GM20000 (cell line): ENCODE data around the gene ITIH6.
"Not testable (repeated sequence)": the region's sequence is repeated elsewhere in the genome, so short reads cannot be mapped to it uniquely, and the experiment has no call there.

Experiments
- DNase-seq: peaks from one replicate; pipeline ENCODE4 v3.0.0; 2012; ENCODE audit warnings: low spot score
- TF ChIP-seq, protein P1 (sequence below): IDR thresholded peaks from 2 replicates; pipeline ENCODE4 v1.5.1; 2012; ENCODE audit warnings: mild to moderate bottlenecking, control low read depth; ENCODE audit errors: extremely low read depth, missing control alignments

The ITIH6 gene

DNA sequence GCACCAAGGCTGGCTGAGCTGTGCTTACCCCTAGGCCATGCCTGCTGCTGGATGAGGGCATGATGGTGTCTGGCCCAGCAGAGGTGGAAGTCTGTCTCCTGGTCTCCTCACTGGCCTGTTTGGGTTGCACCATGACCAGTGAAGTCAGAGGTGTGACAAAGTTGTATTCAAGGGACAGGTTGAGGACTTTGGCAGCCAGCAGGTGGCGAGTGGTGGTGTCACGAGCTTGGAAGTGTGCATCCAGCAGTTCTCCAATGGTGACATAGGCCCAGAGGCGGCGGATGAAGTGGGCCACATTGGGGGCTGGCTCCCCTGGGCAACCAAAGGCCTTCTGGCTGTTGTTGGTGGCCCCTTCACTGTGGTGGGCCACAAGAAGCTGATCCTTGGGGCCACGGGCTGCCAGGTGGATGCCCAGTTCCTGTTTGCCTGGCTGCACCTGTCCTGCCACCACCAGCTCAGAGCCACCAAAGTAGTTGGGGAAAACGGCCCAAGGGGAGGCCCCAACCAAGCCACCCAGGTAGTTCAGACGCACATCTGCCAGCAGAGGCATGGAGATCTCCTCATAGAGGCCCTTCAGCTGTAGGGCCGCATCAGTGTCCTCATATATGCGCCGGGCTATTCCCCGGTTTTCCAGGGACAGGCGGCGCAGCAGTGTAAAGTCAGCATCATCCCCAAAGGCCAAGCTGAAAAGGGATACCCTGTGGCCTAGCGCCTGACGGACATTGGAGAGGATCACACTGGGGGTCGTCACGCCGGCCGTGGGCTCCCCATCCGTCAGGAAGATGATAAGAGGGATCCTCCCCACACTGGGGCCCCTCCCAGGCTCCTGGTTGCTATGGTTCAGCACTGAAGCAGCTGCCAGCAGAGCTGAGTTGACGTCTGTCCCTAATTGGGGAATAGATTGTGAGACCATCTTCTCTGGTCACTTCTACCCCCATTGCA is 39.7 kb downstream of the ITIH6 start:
- TF ChIP-seq, protein P1, sequence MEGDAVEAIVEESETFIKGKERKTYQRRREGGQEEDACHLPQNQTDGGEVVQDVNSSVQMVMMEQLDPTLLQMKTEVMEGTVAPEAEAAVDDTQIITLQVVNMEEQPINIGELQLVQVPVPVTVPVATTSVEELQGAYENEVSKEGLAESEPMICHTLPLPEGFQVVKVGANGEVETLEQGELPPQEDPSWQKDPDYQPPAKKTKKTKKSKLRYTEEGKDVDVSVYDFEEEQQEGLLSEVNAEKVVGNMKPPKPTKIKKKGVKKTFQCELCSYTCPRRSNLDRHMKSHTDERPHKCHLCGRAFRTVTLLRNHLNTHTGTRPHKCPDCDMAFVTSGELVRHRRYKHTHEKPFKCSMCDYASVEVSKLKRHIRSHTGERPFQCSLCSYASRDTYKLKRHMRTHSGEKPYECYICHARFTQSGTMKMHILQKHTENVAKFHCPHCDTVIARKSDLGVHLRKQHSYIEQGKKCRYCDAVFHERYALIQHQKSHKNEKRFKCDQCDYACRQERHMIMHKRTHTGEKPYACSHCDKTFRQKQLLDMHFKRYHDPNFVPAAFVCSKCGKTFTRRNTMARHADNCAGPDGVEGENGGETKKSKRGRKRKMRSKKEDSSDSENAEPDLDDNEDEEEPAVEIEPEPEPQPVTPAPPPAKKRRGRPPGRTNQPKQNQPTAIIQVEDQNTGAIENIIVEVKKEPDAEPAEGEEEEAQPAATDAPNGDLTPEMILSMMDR = no peak
- DNase-seq = no peak

DNA sequence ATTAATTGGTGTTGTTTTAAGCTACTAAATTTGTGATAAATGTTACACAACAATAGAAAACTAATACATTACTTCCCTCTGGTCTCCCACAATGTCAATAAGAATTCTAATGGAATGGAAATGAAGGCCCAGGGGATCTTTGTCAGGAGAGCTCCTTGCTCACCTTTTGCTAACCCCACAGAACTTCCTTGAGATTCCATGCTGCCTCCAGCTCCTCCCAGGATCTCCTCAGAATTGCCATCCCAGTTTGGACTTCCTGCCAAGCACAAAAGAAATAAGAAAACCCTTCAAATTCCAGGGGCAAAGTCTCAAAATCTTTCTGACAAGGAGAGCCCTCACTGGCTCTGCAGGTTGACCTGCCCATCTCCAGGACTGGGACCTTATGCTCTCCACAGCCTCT is 43.2 kb downstream of the ITIH6 start:
- DNase-seq = no peak
- TF ChIP-seq, protein P1 = no peak

DNA sequence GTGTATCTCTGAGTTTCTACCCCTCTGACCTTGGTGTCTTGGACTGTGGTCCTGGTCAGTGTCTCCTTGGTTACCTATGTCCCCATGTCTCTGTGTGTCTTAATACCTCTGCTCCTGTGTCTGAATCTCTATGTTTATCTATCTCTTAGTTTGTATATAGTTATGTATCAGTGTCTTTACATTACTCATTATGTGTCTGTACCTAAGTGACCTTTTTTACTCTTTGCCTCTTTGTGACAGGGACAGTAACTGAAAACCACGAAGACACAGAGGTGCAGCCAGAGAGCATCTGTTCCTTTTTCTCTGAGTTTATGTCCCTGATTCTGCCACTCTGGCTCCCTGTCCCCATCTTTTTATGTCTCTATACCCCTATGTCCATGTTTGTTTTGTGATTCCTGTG is 49.4 kb downstream of the ITIH6 start:
- TF ChIP-seq, protein P1 = no peak
- no peak for DNase-seq

DNA sequence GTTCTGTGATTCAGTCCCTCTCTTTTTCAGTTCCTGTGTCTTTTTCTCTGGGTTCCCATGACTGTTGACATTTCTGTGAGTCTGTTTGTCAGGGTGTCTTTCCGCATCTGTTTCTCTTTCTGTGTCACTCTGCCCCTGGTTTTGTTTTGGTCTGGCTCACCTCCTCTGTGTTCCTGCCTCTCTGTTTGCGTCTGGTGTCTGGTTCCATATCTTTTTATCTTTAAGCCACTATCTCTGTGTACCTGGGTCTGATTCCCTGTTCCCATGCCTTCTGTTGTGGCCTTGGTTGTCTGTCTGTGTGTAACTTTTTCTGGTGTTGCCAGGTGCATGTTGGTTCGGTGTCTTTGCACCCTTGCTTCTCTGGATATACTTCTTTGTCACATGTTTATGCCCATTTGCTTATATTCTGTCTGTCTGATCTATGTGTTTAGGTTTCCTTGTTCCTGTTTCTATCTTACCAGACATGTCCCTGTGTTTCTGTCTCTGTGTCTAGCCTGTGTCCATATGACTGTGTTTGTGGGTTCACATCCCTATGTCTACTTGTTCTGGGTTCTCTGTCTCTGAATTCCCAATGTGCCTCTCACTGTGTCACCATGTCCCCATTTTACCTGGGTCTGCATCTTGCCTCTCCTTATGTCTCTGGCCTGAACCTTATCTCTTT is 50.2 kb downstream of the ITIH6 start:
- no peak for DNase-seq
- TF ChIP-seq, protein P1 = no peak

DNA sequence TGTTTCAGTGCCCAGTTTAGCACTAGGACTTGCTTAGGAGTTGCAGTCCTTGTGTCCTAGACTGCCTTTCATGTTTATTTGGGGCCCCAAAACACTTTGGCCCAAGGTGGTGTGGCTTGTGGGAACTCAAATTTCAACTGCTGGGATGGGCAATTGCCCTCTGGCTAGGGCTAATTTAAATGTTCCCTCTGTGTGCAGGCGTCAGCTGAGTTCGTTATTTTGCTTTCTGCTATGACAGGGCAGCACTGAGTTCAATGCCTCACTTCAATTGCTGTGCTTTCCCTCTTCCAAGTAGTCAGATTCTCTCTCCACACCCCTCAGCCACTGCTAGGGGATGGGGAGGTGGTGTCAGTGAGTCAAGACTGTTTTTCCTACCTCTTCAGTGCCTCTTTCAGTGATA is 51.1 kb downstream of the ITIH6 start:
- TF ChIP-seq, protein P1 = no peak
- no peak for DNase-seq

DNA sequence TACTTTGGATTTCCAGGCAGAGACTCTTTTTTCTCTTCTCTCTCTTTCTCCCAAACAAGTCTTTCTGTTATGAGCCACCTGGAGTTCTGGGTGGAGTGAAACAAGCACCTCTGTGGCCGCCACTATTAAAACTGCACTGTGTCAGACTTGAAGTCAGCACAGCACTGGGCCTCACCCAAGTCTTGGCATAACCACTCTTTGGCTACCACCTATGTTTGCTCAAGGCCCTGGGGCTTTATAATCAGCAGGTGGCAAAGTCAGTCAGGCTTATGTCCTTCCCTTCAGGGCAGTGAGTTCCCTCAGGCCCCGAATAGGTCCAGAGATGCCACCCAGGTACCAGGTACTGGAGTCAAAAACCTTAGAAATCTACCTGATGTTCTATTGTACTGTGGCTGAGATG is 52.4 kb downstream of the ITIH6 start:
- TF ChIP-seq, protein P1 = no peak
- no peak for DNase-seq

DNA sequence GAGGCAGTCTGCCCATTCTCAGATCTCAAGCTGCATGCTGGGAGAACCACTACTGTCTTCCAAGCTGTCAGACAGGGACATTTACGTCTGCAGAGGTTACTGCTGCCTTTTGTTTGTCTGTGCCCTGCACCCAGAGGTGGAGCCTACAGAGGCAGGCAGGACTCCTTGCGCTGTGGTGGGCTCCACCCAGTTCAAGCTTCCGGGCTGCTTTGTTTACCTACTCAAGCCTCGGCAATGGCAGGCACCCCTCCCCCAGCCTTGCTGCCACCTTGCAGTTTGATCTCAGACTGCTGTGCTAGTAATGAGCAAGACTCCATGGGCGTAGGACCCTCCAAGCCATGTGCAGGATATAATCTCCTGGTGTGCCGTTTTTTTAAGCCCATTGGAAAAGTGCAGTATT is 59.5 kb downstream of the ITIH6 start:
- DNase-seq = not testable (repeated sequence)

DNA sequence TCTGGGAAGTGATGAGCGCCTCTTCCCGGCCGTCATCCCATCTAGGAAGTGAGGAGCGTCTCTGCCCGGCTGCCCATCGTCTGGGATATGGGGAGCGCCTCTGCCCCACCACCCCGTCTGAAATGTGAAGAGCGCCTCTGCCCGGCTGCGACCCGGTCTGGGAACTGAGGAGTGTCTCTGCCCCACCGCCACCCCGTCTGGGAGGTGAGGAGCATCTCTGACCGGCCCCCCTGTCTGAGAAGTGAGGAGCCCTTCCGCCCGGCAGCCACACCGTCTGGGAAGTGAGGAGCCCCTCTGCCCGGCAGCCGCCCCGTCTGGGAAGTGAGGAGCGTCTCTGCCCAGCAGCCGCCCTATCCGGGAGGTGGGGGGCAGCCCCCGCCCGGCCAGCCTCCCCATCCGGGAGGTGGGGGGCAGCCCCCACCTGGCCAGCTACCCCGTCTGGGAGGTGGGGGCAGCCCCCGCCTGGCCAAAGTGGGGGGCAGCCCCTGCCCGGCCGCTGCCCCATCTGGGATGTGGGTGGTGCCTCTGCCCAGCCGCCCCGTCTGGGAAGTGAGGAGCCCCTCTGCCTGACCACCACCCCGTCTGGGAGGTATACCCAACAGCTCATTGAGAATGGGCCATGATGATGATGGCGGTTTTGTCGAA is 61.6 kb downstream of the ITIH6 start:
- not testable (repeated sequence) for DNase-seq
